Gastrocnemius medialis (tissue), 4 donors: ENCODE results near the gene C1orf116. TPM values are rescaled to one million over a fixed set of nuclear protein-coding genes. Genes with fewer than 3 reads are reported as not detected.
A peak's percentile ranks its signal among the peaks of the same experiment; 100 is the strongest.

Experiments
- ATAC-seq, 2 donors: fragments of 150-250 bp; one replicate each; pipeline ENCODE4 v1.9.1; 2016
- DNase-seq, 2 donors: peaks; one replicate each; pipeline ENCODE4 v3.0.0-alpha.2; 2019
- H3K27ac ChIP-seq, 4 donors: fragments of 200-600 bp; sonication (generic); 1 replicate in 1 of 4; 2 replicates in 3 of 4; pipeline ENCODE4 v1.5.1; 2016 to 2018; ENCODE audit warnings: mild to moderate bottlenecking in 2 of 4, moderate library complexity in 1 of 4
- H3K27me3 ChIP-seq, 3 donors: fragments of 200-600 bp; sonication (generic) in 2 of 3; 1 replicate in 1 of 3; 2 replicates in 2 of 3; pipeline versions ENCODE4 v1.5.1 to v1.6.0; 2016 to 2019; ENCODE audit warnings: mild to moderate bottlenecking in 1 of 3, moderate library complexity in 1 of 3
- H3K36me3 ChIP-seq, 2 donors: fragments of 200-600 bp; sonication (generic) in 1 of 2; one replicate each; pipeline ENCODE4 v1.5.1; 2017 to 2018
- H3K4me1 ChIP-seq, 2 donors: fragments of 200-600 bp; sonication (generic) in 1 of 2; one replicate each; pipeline ENCODE4 v1.5.1; 2016 to 2017; ENCODE audit warnings: mild to moderate bottlenecking in 2 of 2
- H3K4me3 ChIP-seq, 4 donors: fragments of 200-600 bp; sonication (generic) in 3 of 4; 1 replicate in 1 of 4; 2 replicates in 3 of 4; pipeline ENCODE4 v1.5.1; 2016 to 2019; ENCODE audit warnings: mild to moderate bottlenecking in 2 of 4
- H3K9me3 ChIP-seq, 3 donors: fragments of 200-600 bp; sonication (generic) in 2 of 3; 1 replicate in 1 of 3; 2 replicates in 2 of 3; pipeline ENCODE4 v1.5.1; 2016 to 2019
- POLR2A ChIP-seq, 2 donors: fragments of 450-650 bp; IDR thresholded peaks; one replicate each; pipeline ENCODE4 v1.6.1; 2017; ENCODE audit warnings: antibody characterized with exemption in 2 of 2, mild to moderate bottlenecking in 2 of 2, moderate library complexity in 2 of 2
- in situ Hi-C, 4 donors: fragments of 200-750 bp; cut with MboI; loops; one replicate each; pipeline versions ENCODE4 v1.15.0 to v1.8.0; 2017; ENCODE audit warnings: low sequenced_read_pairs in 4 of 4
- intact Hi-C: fragments of 100-400 bp; cut with DNase I; formaldehyde crosslinking; loops from one replicate; pipeline ENCODE4 v1.15.1; 2023; ENCODE audit warnings: low total_unique reads
- total RNA-seq, 4 donors: library from RNA; depleted of rRNA; stranded (reverse); fragments of >200 nt; gene quantifications; one replicate each; pipeline versions ENCODE4 v1.1.0 to v1.2.3, GENCODE V29; 2016
- TF ChIP-seq, protein P1 (sequence below), 5 experiments: fragments of 450-650 bp in 3 of 5; fragments of 200-600 bp in 2 of 5; sonication (generic) in 2 of 5; IDR thresholded peaks in 4 of 5; conservative IDR thresholded peaks in 1 of 5; 1 replicate in 4 of 5; 2 replicates in 1 of 5; pipeline ENCODE4 v1.5.1; 2016 to 2019; ENCODE audit warnings: antibody characterized with exemption in 5 of 5, mild to moderate bottlenecking in 3 of 5, moderate library complexity in 3 of 5

Gene C1orf116
- total RNA-seq, 4 donors from 2014 or later: 0.46 to 1.1 (median 0.65) TPM

DNA sequence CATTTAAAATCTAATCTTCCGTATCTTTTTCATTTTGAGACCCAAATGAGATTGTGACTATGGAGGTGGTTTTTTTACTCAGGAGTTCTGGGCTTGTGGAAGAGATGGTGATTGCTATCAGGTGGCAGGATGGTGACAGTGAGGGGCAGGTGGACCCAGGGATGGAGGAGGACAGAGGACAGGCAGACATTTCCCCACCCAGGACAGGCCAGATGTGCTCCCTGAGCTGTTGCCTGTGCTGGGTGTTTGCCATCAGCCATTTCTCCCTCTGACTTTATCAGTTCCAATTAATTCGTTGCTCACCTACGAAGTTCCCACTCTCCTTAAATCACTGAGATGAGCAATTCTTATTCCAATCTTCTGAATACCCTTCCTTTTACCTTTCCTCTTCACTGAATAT lies 26.5 kb downstream of the C1orf116 start:
- in situ Hi-C loops: no loop called here
- H3K9me3 ChIP-seq: no peaks in the 10 kb centered on the region
- no peaks in the 10 kb centered on the region for H3K36me3 ChIP-seq
- DNase-seq (no peak), ATAC-seq (no peak)
- no peaks in the 10 kb centered on the region for H3K27me3 ChIP-seq
- intact Hi-C loops: no loop called here
- no peak overlapping the region for H3K4me3 ChIP-seq
- TF ChIP-seq, protein P1, sequence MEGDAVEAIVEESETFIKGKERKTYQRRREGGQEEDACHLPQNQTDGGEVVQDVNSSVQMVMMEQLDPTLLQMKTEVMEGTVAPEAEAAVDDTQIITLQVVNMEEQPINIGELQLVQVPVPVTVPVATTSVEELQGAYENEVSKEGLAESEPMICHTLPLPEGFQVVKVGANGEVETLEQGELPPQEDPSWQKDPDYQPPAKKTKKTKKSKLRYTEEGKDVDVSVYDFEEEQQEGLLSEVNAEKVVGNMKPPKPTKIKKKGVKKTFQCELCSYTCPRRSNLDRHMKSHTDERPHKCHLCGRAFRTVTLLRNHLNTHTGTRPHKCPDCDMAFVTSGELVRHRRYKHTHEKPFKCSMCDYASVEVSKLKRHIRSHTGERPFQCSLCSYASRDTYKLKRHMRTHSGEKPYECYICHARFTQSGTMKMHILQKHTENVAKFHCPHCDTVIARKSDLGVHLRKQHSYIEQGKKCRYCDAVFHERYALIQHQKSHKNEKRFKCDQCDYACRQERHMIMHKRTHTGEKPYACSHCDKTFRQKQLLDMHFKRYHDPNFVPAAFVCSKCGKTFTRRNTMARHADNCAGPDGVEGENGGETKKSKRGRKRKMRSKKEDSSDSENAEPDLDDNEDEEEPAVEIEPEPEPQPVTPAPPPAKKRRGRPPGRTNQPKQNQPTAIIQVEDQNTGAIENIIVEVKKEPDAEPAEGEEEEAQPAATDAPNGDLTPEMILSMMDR (IDR thresholded peaks at IDR 0.05 in 4 of 5, conservative IDR thresholded peaks at IDR 0.05 in 1 of 5): no peak
- TF ChIP-seq POLR2A (IDR thresholded peaks at IDR 0.05): no peak
- H3K4me1 ChIP-seq: no peaks in the 10 kb centered on the region
- H3K27ac ChIP-seq: no peak overlapping the region

DNA sequence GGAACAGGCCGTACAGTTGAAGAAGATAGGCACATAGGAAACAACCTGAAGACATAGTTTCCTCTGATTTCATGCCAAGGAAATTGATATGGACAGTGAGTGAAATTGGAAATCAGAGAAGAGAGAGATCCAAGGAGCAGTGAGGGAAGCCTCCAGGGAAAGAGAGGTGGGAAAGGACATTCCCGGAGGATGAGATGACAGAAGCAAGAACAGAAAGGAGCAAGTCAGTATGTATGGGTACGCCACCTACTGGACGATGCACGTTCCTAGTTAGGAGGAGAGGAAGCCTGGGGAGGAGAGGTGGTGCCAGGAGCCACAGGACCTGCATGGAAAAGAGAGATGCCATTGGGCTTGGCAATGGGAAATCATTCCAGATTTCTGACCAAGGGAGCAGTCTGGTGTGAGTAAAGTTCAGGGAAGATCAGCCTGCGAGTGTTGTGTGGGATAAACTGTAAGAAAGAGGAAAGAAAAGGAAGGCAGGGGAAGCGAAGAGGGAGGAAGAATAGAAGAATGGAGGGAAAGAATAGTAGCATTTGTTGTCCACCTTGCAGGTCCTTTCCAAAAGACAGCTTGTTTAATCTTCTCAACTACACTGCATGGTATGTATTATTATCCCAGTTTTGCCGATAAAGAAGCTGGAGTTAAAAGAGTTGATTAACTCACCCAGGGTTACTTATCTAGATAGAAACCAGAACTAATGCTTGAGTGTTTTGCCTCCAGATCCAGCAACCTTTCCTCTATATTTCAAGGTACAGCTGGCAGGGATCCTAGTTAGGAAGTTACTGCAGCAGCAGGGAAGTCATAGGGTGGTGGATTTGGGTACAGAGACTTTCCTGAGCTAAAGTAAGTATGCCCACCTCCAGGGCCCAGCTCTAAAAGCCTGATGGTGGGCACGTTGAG lies 27.4 kb downstream of the C1orf116 start:
- DNase-seq: no peak
- in situ Hi-C loops: no loop called here
- no peak for ATAC-seq
- Histone ChIP-seq H3K4me3 (no peak overlapping the region), H3K27me3 (no peaks in the 10 kb centered on the region), H3K36me3 (no peaks in the 10 kb centered on the region), H3K4me1 (no peaks in the 10 kb centered on the region), H3K9me3 (no peaks in the 10 kb centered on the region), H3K27ac (no peak overlapping the region)
- intact Hi-C loops: no loop called here
- TF ChIP-seq POLR2A (IDR thresholded peaks at IDR 0.05): no peak
- TF ChIP-seq, protein P1 (IDR thresholded peaks at IDR 0.05 in 4 of 5, conservative IDR thresholded peaks at IDR 0.05 in 1 of 5): peak in 3 of 5 experiments; percentile 13 to 47 (median 28)

DNA sequence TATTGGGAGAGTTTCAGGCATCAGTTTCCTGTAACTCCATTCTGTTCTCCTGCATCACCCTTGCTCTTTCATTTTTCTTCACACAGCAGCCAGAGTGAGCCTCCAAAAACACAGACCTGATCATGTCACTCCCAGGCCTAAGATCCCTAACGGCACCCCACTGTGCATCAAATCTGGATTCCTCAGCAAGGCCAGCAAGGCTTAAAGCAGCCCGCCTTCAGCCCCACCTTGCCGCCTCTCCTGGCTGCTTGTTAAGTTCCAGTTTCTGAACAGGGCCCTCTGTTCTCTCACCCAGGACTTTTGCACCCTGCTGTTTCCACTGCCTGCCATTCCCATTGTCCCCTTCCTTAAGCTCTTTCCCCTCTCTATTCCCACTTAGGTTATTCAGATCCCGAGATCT lies 29.3 kb downstream of the C1orf116 start:
- Histone ChIP-seq H3K4me1 (no peaks in the 10 kb centered on the region), H3K27ac (no peak overlapping the region), H3K36me3 (no peaks in the 10 kb centered on the region), H3K9me3 (no peaks in the 10 kb centered on the region), H3K27me3 (no peaks in the 10 kb centered on the region), H3K4me3 (no peak overlapping the region)
- no peak for ATAC-seq
- TF ChIP-seq, protein P1 (IDR thresholded peaks at IDR 0.05 in 4 of 5, conservative IDR thresholded peaks at IDR 0.05 in 1 of 5): no peak
- TF ChIP-seq POLR2A (IDR thresholded peaks at IDR 0.05): no peak
- in situ Hi-C loops (no loop called here), intact Hi-C loops (no loop called here)
- DNase-seq: no peak

DNA sequence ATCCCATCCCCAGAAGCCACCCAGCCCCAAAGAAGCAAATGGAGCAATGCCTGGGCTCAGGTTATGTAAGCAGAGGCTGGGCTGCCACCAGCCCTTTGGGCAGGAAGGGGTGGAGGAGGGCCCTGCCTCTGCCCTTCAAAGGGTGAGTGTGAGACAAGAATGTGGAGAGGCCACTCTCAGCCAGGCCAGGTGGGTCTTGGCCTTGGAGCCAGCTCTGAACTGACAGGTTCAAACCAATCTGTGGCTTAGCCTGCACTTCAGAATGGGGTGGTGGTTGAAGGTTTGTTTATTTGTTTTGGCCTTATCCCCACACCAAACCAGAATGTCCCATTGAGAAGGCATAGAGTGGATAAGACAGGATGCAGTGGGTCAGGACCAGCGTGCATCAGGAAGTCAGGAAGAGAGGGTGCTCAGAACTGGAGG lies 29.8 kb downstream of the C1orf116 start:
- ATAC-seq (no peak), DNase-seq (no peak)
- Histone ChIP-seq H3K4me3 (no peak overlapping the region), H3K27me3 (no peaks in the 10 kb centered on the region), H3K9me3 (no peaks in the 10 kb centered on the region), H3K4me1 (no peaks in the 10 kb centered on the region), H3K36me3 (no peaks in the 10 kb centered on the region), H3K27ac (no peak overlapping the region)
- in situ Hi-C loops: no loop called here
- intact Hi-C loops: no loop called here
- no peak for TF ChIP-seq POLR2A (IDR thresholded peaks at IDR 0.05)
- TF ChIP-seq, protein P1 (IDR thresholded peaks at IDR 0.05 in 4 of 5, conservative IDR thresholded peaks at IDR 0.05 in 1 of 5): no peak
